Measurements from ENCODE around the gene C17orf100. TPM values are rescaled to one million over a fixed set of nuclear protein-coding genes. Genes with fewer than 3 reads are reported as not detected.

Gene C17orf100
- total RNA-seq, 1 donor from 2014 or later: 0.46 TPM

DNA sequence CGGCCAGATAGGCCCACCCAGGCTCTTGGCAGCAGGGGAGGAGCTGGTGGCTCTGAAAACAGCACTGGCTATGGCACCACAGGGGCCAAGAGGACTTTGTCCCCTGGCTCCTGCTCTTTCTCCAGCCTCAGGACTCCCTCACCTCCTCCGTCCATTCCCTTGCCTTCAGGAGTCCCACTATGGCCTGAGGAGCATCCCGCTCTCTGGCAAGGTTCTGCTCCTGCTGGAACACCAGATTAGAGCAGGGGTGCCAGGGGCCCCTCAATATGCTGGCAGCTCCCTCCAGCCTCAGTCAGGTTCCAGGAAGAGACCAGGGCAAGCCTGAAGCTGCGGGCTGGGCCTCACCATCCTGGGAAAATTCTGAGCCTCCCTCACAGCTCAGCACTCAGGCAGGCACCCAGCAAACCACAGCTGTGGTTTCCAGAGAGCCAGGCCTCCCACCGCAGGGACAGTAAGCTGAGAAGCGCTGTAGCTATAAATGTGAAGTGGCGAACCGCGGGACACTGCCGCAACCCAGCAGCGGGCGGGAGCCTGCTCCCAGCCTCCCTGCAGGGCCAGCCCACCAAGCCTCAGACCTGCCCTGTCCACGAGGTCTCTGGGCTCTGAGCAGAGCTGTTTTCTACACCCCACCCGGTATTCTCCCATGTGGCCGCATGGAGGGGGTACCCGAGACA, 25.7 kb downstream of the C17orf100 start:
- no peak overlapping the region for H3K4me3 ChIP-seq (ENCODE audit: low read depth, low read length)
- no peak for TF ChIP-seq CTCF (IDR thresholded peaks at IDR 0.05; ENCODE audit: insufficient read depth, low read length, poor library complexity, severe bottlenecking)
- H3K27me3 ChIP-seq (ENCODE audit: control insufficient read depth, insufficient read depth, low read length): peaks cover 21% of the 10 kb centered on the region
- H3K36me3 ChIP-seq (ENCODE audit: control insufficient read depth, insufficient read depth, low read length): no peaks in the 10 kb centered on the region
- no peak for DNase-seq (ENCODE audit: low read depth)

- H3K4me3 ChIP-seq (ENCODE audit: low read depth, low read length): no peak overlapping the region
- DNase-seq (ENCODE audit: low read depth): no peak
- peaks cover 23% of the 10 kb centered on the region for H3K27me3 ChIP-seq (ENCODE audit: control insufficient read depth, insufficient read depth, low read length)
- no peaks in the 10 kb centered on the region for H3K36me3 ChIP-seq (ENCODE audit: control insufficient read depth, insufficient read depth, low read length)
- TF ChIP-seq CTCF (IDR thresholded peaks at IDR 0.05; ENCODE audit: insufficient read depth, low read length, poor library complexity, severe bottlenecking): no peak
These were observed 26.4 kb downstream of the C17orf100 start for GRCh38 chr17:6677946-6678345.

DNA sequence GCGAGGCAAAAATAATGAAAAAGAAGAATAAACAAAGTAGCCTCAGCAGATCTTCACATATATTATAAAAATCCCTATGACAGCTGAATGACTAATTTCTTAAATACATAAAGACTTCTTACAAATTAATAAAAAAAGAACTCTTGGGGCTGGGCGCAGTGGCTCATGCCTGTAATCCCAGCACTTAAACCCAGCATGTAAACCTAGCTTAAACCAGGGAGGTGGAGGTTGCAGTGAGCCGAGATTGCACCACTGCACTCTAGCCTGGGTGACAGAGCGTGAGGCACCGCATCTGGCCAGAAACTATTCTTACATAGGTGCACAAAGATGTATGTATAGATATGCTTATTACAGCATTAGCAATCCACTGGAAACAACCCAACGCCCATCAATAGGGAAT, 27.7 kb downstream of the C17orf100 start:
- no peak for DNase-seq (ENCODE audit: low read depth)

DNA sequence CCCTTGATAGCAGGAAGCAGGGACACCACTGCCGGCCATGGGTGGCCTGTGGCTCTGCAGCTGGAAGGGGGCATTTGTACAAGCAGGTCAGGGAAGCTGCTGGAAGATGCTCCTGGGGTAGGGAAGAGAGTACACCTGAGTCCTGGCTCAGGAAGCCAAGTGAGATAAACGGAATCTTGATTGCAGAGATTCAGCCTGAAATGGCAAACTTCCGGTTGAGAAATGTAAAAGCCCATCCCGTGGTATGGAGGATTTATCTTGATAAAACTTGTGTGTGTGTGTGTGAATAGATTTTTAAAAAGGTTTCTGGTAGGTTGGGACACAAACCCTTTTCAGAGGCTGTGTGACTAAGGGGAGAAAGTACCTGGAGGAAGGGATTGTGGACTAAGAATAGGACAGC, 29.6 kb downstream of the C17orf100 start:
- no peak for TF ChIP-seq CTCF (IDR thresholded peaks at IDR 0.05; ENCODE audit: insufficient read depth, low read length, poor library complexity, severe bottlenecking)
- no peak overlapping the region for H3K4me3 ChIP-seq (ENCODE audit: low read depth, low read length)
- no peaks in the 10 kb centered on the region for H3K36me3 ChIP-seq (ENCODE audit: control insufficient read depth, insufficient read depth, low read length)
- peaks cover 19% of the 10 kb centered on the region for H3K27me3 ChIP-seq (ENCODE audit: control insufficient read depth, insufficient read depth, low read length)
- no peak for DNase-seq (ENCODE audit: low read depth)

More for the DNA sequence above, 27.7 kb downstream of the C17orf100 start:
- TF ChIP-seq CTCF (IDR thresholded peaks at IDR 0.05; ENCODE audit: insufficient read depth, low read length, poor library complexity, severe bottlenecking): no peak
- no peak overlapping the region for H3K4me3 ChIP-seq (ENCODE audit: low read depth, low read length)
- H3K36me3 ChIP-seq (ENCODE audit: control insufficient read depth, insufficient read depth, low read length): no peaks in the 10 kb centered on the region
- H3K27me3 ChIP-seq (ENCODE audit: control insufficient read depth, insufficient read depth, low read length): peaks cover 25% of the 10 kb centered on the region

DNA sequence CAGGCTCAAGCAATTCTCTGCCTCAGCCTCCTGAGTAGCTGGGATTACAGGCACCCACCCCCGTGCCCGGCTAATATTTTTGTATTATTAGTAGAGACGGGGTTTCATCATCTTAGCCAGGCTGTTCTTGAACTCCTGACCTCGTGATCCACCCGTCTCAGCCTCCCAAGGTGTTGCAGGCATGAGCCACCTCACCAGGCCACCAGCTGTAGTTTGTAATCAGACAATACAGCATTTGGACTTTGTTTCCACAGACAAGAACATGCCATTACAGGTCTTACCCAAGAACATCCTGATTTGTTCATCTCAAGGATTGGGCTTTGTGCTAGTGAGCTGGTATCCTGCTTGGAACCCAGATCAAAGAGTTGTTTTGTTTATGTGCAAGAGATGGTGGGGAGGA, 30.1 kb downstream of the C17orf100 start:
- no peaks in the 10 kb centered on the region for H3K36me3 ChIP-seq (ENCODE audit: control insufficient read depth, insufficient read depth, low read length)
- H3K4me3 ChIP-seq (ENCODE audit: low read depth, low read length): no peak overlapping the region
- no peak for DNase-seq (ENCODE audit: low read depth)
- no peak for TF ChIP-seq CTCF (IDR thresholded peaks at IDR 0.05; ENCODE audit: insufficient read depth, low read length, poor library complexity, severe bottlenecking)
- H3K27me3 ChIP-seq (ENCODE audit: control insufficient read depth, insufficient read depth, low read length): peaks cover 20% of the 10 kb centered on the region

DNA sequence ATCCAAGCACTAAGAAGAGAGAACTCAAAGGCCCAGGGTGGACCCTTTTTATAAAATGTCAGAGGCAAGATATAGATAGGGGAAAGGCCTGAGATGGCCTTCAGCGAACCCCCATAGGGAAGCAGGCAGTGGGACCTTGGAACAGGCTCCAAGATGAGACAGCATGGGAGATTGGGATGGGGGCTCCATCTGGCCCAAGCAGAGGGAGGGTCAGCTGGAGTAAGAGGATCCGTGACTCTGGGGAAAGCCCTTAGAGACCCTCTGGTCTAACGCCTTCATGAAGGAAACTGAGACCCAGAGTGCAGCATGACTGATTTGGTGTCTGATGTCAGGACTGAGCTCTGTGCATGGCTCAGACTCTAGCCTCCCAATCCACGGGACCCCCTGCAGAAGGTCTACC, 30.8 kb downstream of the C17orf100 start:
- H3K4me3 ChIP-seq (ENCODE audit: low read depth, low read length): no peak overlapping the region
- peaks cover 17% of the 10 kb centered on the region for H3K27me3 ChIP-seq (ENCODE audit: control insufficient read depth, insufficient read depth, low read length)
- H3K36me3 ChIP-seq (ENCODE audit: control insufficient read depth, insufficient read depth, low read length): no peaks in the 10 kb centered on the region
- no peak for TF ChIP-seq CTCF (IDR thresholded peaks at IDR 0.05; ENCODE audit: insufficient read depth, low read length, poor library complexity, severe bottlenecking)
- DNase-seq (ENCODE audit: low read depth): no peak
